ENCODE measurements around the gene HLA-DMA.

Gene HLA-DMA

DNA sequence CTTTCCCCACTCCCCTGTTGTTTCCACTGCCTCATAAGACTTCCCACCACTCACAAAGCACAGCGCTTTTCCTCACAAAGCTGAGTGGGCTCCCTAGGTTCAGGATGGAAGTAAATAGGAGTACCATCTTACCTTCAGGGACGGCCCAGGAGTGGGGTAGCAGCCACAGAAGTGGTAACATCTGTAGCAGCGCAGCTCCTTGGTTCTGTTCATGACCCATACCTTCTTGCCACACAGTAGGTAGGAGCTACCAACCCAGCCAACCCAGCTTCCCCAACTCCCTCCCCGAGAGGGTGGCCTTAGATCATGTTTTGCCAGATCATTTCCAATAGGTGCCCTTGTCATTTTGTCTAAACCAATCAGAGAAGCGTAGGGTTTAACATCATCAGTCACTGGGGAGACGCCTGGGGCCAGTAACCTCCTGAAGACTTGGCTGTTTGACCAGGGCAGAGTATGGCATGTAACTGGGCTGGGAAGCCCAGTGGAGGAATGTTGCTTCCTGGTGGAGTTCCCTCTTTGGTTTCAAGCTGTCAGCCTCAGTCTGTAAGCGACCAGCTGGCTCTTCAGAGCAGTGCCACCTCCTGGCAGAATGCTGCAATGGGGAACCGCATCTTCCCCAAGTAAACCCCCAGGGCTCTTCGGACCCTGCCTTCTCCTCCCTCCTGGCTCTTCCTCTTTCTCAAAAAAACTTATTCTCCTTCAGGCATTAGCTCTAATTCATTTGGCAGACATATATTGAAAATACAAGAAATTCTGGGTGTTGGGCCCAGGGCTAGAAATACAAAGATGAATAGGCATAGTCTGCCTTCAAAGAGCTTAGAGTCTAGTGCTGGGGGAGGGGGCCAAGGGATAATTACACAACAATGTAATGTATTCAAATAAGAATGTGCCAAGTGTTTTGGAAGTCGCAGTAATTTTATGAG is at the start of gene HLA-DMA:
Gene HLA-DMA (minus strand): TSS at position 281 of the 923 bp plus-strand sequence. CDS start 61 bp downstream, at position 220.
- peak; percentile 29 for DNase-seq

DNA sequence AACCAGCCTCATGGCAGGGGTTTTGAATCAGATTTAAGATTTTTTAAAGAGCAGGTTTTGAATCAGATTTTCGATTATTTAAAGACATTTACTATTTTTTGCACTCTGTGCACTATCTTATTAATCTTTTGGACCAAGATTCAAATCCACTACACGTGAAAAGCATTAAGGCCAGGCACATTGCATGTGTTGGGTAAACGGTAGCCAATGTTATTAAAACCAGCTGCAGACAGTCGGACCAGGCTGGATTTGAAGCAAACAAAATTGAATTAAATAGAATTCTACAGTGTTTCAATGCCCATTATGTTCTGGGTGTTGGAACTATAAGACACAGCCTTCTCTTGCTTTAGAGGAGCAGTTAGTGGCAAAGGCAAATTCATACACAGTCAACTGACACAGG is 48.8 kb upstream of the HLA-DMA start:
- DNase-seq, result no peak

DNA sequence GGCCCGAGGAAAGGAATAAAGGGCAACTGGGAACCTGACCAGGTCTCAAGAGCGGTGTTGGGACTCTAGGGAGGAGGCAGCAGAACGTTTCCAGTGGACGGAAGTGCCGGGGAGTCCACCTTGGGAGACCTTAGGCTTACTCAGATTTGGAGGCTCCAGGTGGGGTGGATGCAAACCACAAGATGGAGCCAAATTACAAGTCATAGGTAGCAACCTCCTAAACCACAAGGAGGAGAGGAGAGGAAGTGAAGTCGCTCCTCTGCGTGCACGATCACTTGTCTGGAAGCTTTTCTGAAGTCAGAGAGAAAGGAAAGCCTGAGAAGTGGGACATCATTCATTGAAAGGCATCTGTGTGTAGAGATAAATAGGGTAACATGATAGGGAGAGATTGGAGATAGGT is 47.2 kb upstream of the HLA-DMA start:
- peak; percentile 31 for DNase-seq

DNA sequence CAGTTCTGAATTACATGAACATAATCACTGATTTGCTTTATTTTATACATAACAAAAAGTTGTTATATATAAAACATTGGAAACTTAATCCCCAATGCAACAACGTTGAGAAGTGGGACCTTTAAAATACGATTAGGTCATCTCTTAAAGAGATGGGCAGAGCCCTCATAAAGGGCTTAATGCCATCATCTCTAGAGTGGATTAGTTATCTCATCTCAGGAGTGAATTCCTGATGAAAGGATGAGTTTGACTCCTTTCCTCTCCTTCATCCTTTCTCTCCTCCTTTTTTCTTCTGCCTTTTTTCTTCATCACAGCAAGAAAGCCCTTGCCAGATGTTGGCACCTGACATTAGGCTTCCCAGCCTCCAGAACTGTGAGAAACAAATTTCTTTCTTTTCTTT is 42.6 kb upstream of the HLA-DMA start:
- DNase-seq, result no peak

DNA sequence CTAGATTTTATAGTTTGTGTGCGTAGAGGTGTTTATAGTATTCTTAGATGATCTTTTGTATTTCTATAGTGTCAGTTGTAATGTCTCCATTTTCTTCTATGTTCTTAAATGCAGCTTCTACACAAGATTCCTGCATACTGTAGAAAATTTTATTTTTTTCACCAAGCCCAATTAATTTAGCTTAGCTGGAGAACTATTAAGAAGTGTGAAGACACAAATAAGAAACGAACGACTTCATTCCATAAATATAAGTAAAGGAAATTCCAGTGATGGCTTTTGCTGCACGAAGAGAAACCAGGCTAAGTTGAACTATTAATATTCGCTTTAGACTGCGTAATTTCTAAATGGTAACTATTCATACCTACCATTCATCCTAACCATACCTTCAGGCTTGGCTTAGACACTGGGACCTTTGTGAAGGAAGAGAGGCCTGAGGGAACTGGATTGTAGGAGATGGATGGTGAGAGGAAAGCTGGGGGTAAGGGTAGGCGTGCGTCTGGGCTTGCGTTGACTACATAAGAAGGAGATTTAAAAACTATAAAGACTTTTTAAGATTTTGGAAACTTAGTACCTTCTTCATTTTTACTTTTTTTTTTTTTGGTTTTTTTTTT is 40.6 kb upstream of the HLA-DMA start:
- no peak for DNase-seq

DNA sequence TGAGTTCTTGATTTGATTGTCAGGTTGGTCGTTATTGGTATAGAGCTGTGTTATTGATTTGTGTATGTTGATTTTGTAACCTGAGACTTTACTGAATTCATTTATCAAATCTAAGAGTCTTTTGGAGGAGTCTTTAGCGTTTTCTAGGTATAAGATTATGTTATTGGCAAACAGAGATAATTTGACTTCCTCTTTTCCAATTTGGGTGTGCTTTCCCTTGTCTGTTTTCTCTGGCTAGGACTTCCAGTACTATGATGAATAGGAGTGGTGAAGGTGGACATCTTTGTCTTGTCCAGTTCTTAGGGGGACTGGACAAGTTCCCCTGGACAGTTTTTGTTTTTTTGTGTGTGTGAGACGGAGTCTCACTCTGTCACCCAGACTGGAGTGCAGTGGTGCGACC is 39.1 kb upstream of the HLA-DMA start:
- no peak for DNase-seq

DNA sequence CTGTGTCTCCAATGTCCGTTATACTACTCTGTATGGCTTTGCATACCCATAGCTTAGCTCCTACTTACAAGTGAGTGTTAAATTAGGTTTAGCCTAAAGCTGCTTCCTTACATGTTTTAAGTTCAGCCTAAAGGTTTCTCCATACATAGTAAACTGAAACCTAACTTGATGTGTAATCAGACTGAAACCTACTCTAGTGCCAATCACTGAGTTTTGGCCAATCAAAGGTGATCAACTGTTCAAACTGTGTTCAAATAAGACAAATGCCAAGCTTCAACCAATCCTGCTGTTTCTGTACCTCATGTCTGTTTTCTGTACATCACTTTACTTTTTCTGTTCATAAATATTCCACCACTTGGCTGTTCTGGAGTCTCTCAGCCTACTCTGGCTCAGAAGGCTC is 36.5 kb upstream of the HLA-DMA start:
- no peak for DNase-seq

DNA sequence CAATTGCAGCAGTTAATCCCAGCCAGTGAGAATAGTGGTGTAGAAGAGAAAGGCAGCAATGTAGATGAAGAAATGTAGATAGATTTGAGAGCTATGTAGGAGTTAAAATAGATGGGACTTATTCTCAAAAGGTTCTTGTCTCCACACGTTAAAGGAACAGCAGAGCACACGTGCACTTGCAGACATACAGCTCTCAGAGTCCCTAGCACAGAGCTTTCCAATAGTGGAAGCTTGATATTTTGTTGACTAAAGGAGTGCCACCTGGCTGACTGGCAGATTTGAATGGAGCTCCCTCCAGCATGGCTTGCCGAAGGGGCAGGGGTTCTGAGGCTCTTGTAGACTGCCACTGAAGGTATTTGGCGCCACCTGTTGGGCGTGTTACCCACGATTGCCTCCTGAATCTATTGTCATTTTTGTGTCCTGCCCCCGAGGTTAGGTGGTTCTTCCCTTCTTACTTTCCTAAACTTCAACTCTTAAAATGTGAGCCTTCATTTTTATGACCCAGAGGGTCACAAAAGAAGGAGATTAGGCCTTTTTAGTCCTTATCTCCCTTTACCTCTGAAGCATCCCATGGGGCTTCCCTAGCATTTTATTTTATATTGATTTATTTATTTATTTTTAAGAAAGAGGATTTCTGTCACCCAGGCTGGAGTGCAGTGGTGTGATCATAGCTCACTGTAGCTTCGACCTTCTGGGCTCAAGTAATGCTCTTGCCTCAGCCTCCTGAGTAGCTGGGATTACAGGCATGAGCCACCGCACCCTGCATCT is 31.9 kb upstream of the HLA-DMA start:
- DNase-seq, result peak; percentile 91

DNA sequence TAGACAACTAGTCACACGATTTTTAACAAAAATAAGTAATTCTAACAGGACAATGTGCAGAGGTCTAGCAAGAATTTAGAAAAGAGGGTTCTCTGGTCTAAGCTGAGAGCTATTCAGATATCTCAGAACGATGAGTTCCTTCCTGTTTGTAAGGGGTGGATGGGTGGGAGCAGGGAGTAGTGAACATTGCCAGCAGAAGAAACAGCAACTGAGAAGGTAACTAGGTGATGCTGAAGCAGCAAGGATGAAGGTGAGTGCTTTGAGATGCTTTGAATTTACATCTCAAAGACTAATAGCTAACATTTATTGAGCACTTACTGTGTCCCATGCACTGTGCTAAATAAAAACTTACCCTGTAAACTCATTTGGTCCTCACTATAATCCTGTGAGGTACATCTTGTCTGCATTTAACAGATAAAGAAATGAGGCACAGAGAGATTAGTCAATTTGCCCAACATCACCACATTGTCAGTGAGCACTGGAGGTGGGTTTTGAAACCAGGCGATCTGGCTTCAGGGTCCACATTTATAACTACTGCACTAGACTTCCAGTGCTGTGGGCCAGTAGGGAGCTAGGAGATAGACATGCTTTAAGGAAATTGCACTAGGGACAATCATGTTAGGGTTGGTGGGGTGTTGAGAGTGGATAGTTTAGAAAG is 31.2 kb upstream of the HLA-DMA start:
- DNase-seq, result no peak

DNA sequence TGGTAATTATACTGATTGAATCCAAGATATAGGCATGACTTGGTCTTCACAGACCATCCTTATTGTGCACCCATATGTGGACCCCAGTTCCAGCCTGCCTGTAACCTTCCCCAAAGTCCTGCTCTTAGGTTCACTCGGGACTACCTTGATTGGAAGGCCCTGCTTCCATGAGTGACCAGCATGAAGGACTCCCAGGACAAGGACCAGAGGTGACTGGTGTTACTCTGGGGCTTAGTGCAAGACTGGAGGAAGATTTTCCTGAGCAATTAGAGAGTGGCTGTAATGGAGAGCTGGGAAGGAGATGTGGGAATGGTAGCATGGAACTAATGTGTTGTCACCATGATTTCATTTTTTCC is 30.6 kb upstream of the HLA-DMA start:
- no peak for DNase-seq

DNA sequence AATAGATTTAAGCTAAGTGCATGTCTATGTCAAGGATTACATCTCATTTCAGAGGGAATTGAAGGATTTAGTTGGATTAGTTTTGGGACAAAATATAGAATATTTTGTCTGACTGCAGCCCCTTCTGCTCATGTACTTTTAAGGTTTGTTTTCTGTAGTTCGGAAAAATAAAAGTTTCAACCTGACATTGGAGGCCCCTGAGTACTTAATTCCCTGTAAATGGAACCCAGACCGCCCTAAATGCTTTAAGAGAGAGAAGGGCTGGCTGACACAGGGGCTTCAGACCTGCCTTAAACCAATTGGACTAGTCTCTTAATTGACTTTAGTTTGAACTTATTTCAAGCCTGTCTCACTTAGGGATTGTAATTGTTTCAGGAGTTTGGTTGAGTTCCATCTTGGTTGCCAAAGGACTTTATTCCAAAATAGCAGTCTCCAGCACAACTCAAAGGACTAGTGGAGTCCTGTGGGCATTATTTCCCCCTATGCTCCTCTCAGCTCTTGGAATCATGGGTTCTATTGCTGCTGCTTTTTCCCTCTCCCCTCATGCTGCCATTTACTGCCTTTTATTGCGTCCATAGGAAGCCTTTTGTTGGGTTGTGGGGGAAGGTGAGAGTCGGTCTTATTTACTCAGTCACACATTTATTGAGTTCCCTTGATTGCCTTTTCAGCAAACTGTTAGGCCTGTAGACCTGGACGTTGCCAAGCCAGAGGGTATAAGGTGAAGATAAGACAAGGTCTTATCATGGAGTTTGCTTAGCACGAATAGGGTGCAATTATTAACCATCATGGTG is 30.0 kb upstream of the HLA-DMA start:
- DNase-seq, result peak; percentile 50

DNA sequence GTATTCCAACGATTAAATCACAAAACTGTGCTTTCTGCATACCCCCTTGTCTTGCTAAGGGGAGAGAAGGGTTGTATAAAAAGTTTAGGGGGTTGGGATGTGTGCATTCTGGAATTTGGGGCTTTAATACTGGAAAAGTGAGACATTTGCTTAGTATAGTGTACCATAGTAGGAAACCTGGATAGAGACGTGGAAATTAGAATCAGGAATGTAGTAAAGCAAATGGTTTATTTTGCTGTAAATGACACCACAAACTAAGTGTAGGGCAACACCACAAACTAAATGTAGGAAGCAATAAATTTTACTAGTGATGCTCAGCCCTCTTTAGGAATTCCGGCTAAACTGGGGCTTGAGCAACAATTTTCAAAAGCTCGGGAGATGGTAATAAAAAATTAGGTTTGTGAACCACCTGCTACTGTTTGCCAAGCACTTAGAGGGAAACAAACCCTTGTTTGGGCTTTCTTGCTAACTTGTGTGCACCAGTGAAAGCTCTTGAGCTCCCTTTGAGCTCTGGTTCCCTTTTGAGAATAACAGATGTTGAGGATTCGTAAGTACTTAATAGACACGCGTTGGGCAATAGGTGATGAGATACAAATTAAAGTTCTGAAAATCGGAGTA is 29.3 kb upstream of the HLA-DMA start:
- peak; percentile 79 for DNase-seq

DNA sequence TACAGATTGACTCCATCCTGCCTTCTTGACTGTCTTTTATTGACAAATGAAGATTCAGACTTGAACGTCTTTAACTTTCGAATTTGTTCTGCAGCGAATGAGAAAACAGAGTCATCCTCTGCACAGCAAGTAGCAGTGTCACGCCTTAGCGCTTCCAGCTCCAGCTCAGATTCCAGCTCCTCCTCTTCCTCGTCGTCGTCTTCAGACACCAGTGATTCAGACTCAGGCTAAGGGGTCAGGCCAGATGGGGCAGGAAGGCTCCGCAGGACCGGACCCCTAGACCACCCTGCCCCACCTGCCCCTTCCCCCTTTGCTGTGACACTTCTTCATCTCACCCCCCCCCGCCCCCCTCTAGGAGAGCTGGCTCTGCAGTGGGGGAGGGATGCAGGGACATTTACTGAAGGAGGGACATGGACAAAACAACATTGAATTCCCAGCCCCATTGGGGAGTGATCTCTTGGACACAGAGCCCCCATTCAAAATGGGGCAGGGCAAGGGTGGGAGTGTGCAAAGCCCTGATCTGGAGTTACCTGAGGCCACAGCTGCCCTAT is 27.7 kb upstream of the HLA-DMA start:
- DNase-seq, result no peak

DNA sequence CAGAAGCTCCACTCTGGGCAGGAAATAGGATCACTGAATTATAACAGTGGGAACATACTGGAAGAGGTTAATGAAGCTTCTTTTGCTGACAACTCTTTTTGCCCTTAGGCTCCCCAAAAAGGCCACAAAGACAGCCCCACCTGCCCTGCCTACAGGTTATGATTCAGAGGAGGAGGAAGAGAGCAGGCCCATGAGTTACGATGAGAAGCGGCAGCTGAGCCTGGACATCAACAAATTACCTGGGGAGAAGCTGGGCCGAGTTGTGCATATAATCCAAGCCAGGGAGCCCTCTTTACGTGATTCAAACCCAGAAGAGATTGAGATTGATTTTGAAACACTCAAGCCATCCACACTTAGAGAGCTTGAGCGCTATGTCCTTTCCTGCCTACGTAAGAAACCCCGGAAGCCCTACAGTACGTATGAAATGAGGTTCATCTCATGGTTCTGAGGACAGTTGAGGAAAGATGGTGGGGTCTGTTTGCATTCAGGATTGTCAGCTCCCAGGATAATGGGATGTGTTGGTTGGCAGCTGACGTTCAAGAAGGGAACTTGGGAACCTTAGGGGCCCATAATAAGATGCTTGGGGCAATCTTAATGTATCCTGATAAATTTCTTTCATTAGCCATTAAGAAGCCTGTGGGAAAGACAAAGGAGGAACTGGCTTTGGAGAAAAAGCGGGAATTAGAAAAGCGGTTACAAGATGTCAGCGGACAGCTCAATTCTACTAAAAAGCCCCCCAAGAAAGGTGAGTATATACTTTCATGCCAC is 27.0 kb upstream of the HLA-DMA start:
- DNase-seq, result no peak

DNA sequence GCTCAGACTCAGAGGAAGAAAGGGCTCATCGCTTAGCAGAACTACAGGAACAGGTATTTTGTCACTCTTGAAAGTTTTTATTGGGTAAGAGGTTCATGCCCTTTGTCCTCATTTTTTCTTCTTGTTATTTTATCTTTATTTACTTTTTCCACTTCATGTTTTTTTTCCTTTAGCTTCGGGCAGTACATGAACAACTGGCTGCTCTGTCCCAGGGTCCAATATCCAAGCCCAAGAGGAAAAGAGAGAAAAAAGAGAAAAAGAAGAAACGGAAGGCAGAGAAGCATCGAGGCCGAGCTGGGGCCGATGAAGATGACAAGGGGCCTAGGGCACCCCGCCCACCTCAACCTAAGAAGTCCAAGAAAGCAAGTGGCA is 25.0 kb upstream of the HLA-DMA start:
- no peak for DNase-seq

DNA sequence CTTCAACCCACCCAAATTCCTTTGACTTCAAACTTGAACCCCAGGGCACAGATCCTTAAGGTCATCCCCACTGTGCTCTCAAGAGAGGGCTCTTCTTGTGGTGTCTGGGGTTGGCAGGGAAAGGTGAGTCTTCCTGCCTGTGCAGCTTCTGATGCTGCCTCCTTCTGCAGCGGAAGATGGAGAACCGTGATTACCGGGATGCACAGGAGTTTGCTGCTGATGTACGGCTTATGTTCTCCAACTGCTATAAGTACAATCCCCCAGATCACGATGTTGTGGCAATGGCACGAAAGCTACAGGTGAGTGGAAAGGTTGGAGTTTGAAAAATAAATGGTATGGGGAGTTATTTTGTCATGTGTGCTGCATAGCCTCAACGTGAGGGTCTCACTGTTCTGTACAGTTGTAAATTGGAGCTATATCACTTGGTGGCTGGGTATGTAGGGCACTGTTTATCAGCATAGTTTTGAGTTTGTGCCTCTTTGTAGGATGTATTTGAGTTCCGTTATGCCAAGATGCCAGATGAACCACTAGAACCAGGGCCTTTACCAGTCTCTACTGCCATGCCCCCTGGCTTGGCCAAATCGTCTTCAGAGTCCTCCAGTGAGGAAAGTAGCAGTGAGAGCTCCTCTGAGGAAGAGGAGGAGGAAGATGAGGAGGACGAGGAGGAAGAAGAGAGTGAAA is 24.5 kb upstream of the HLA-DMA start:
- no peak for DNase-seq

DNA sequence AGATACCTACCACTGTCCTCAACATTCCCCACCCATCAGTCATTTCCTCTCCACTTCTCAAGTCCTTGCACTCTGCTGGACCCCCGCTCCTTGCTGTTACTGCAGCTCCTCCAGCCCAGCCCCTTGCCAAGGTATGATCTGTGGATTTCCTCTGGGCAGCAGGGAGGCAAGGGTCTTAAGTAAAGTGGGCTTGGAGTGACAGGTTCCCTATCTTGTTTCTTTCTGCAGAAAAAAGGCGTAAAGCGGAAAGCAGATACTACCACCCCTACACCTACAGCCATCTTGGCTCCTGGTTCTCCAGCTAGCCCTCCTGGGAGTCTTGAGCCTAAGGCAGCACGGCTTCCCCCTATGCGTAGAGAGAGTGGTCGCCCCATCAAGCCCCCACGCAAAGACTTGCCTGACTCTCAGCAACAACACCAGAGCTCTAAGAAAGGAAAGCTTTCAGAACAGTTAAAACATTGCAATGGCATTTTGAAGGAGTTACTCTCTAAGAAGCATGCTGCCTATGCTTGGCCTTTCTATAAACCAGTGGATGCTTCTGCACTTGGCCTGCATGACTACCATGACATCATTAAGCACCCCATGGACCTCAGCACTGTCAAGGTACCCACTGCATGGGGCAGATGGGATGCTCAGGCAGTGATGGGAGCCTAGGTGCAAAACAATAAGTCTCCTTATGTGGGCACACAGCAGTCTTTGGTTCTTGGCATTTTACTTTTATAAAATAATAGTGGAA is 23.6 kb upstream of the HLA-DMA start:
- no peak for DNase-seq

DNA sequence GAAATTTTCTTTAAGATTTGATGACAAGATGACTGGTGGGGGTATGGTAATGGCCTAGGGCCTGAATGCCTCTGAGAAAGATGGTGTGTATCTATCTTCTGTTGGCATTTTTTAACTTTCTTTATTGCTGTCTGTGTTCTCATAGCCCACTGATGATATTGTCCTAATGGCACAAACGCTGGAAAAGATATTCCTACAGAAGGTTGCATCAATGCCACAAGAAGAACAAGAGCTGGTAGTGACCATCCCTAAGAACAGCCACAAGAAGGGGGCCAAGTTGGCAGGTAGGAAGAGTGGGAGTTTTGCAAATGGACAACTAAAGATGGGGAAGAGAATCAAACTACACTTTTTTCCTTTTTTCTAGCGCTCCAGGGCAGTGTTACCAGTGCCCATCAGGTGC is 23.0 kb upstream of the HLA-DMA start:
- DNase-seq, result no peak

DNA sequence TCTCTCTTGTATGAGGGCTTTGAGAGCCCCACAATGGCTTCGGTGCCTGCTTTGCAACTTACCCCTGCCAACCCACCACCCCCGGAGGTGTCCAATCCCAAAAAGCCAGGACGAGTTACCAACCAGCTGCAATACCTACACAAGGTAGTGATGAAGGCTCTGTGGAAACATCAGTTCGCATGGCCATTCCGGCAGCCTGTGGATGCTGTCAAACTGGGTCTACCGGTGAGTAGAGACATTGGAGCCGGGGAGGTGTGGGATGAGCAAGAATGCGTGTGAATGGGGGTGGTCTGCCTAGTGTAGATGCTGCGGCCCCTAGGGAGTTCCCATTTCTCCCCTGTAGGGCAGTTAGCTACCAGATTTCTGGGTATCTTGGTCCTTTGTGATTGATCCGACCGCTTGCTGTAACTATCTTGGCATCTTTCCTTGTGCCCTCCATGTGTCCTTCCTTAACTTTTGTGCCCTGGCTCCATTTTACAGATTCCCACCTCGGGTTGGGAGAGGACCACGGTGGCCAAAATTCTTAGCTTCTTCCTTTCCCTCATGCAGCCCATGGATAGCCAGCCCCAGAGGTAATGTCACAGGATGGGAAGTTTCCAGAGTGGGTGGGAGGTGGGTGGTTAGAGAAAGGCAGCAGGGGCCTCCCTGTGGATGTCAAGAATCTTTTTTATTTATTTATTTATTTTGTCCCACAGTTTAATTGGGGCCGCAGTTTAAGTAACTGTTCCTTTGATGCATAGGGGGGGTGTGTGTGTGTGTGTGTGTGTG is 21.8 kb upstream of the HLA-DMA start:
- DNase-seq, result no peak

Data from NCI-H2171 treated with DMSO at 0.1 percent for 48 hours (cell line).